HG02763 (cell line): ENCODE measurements around the gene UQCRHL.
"Not testable (repeated sequence)": the region's sequence is repeated elsewhere in the genome, so short reads cannot be mapped to it uniquely, and the experiment has no call there.

Source experiments
- ATAC-seq: cut with Tn5 transposase; IDR thresholded peaks from one replicate; pipeline ENCODE4 v1.9.1; 2021; ENCODE audit warnings: mild to moderate bottlenecking, moderate library complexity; ENCODE audit not compliant: unreplicated experiment

Gene UQCRHL

GRCh38 chr1:15807549-15807948 is at the start of gene UQCRHL:
UQCRHL (minus strand) TSS chr1:15807649; CDS start chr1:15807649, 0 bp downstream.
- ATAC-seq, result not testable (repeated sequence)

DNA sequence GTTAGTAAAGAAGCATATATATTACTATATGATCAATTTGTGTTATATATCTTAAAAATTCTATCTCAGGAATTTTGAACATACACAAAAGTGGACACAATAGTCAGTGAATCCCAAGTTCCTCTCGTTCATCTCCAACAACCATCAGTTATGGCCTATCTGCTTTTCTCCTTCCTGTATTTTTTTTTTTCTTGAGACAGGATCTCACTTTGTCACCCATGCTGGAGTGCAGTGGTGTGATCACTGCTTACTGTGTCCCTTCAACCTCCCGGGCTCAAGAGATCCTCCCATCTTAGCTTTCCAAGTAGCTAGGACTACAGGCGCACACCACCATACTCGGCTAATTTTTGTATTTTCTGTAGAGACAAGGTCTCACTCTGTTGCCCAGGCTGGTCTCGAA is 49.4 kb upstream of the UQCRHL start:
- ATAC-seq, result no peak

GRCh38 chr1:15852828-15853302 is 45.4 kb upstream of the UQCRHL start:
- ATAC-seq, result no peak

- no peak for ATAC-seq
Observed at GRCh38 chr1:15852036-15852827, 44.8 kb upstream of the UQCRHL start.

- ATAC-seq, result no peak
Observed at GRCh38 chr1:15851210-15852035, 44.0 kb upstream of the UQCRHL start.

DNA sequence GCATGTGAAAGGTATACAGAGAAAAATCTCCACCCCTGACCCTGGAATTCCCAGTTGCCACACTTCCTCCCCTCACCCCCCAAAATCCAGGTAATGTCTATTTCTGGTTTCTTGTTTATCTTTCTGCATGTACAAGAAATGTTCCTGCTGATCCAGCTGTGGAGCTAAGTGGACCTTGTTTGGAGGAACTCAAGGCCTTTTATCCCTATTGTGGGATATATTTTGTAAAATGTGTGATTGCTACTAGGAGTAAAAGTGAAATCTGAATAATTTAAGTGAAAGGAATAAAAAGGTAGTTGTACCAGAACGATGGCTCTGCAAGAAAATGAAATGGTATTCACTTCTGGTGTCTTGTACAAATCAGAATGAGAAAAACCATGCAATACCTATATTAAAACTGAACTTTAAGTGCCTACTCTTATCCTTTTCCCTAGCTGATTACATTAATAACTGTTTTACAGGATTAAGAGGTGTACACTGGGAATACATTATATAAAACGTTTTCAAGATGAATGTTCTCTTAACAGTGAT is 43.1 kb upstream of the UQCRHL start:
- ATAC-seq, result no peak

DNA sequence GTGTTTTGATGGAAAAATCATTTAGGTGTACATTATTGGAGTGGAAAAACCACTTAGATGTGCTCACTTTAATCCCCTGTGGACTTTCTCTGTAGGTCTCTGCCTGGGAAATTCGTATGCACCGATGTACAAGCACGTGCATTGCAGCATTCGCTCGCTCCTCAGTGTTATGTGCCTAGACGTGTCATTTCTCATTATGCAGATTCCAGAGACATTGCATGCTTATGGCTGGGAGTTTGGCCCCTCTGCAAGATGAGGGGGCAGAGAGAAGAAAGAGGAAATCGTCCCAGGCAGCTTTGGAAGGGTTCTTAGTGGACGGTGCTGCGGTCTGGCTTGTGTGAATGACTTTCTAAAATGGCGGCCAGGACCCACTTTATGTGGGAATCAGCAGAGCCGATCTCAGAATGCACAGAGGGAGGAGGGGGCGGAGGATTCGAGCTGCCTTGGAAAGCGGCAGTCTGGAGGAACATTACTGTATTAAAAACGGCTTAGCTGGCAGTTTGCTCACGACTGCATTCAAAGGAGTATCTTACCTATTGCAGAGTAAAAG is 42.4 kb upstream of the UQCRHL start:
- ATAC-seq, result no peak

- ATAC-seq, result no peak
Observed at GRCh38 chr1:15848929-15849774, 41.7 kb upstream of the UQCRHL start.

DNA sequence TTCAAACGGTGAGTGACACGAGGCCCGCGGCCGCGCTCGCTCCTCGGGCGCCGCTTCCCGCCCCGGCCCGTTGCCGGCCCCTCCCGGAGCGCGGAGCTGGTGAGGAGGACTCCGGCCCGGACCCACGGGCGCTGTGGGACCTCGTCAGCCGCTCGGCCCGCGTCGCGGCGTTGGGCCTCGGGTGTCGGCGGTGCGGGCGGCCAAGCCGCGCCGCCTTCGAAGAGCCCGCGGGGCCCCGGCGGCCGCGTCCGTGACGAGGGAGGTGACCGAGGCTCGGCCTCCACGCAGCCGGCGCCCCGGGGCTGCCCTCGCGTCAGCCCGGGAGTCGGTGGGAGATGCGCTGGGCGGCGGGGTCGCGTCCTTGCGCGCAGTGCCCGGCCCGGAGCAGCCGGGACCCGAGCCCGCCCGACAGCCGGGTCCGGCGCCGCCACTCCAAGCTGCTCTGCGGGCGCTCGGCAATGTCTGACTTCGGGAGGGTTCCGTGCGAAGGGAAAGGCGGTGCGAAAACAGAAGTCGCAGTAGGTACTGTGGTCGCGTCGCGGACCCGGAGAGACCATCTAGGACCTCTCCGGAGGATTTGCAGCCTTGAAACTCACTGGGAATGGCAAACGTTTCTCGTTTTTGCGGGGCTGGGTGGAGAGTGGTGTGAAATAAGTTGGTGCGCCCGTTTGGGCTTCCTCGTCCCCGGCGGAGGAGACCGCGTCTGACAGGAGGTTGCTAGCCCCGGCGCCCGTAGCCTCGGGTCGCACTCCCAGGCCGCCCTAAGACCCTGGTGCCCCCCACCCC is 40.9 kb upstream of the UQCRHL start:
- peak; percentile 21 for ATAC-seq

DNA sequence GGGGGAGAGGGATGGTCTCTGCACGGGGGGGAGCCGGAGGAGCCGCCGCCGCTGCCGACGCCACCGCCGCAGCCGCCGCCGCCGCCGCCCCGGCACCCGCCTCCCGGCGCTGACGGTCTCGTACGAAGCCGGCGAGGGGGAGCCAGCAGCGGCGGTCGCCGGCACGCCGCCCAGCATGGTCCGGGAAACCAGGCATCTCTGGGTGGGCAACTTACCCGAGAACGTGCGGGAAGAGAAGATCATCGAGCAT is 40.4 kb upstream of the UQCRHL start:
- ATAC-seq, result no peak

- peak; percentile 70 for ATAC-seq
Observed at GRCh38 chr1:15847100-15847892, 39.8 kb upstream of the UQCRHL start, which contains the start of gene SPEN. SPEN (plus strand) TSS chr1:15847707; CDS start chr1:15848068, 361 bp downstream.

GRCh38 chr1:15846056-15846455 is 38.6 kb upstream of the UQCRHL start:
- ATAC-seq, result not testable (repeated sequence)

DNA sequence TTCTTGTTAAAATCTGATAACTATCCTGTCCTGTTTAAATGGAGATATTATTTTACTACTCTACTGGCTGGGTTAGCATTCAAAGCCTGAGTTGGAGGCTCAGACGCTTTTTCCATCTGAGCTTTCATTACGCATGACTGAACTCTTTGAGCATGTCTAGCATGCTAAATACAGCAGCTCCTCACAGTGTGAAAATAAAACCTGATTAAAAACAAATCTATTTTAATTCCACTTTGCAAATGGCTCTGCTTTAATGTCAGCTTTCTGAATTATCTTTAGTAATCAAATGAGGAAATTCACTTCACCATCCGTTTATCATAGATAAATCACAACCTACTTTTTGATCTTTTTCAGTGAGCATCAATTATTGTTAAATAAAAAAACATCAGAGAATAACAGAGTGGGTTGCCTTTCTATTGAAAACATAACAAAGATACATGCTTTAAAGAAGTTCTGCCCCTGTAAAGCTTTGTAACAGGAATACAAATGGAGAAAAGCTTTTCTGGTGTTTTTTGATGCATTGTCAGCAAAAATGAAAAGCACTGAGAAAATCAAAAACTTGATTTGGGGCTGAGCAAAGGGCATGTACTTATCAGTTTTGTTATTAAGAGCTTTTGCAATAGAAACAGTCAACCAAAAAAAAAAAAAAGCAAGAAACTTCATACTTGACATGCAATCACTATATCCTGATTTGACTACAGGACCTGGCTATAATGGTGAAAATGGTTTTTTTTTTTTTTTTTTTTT is 36.5 kb upstream of the UQCRHL start:
- no peak for ATAC-seq

DNA sequence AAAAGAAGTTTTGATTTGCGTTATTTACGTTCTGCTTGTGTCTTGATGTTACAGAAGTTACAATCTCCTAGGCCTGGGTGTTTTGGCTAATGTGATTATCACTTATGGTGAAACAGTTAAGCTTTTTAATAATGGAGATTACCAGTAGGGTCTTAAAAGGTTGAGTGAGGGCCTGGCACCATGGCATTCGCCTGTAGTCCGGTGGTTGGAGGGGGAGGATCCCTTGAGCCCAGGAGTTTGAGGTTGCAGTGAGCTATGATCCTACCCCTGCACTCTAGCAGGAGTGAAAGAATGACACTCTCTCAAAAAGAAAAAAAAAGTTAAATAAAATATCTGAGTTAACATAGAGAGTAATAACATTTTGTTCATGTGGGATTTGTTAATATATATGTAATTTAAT is 31.3 kb upstream of the UQCRHL start:
- no peak for ATAC-seq

- ATAC-seq, result no peak
Observed at GRCh38 chr1:15837931-15838330, 30.5 kb upstream of the UQCRHL start.

GRCh38 chr1:15836772-15837669 is 29.6 kb upstream of the UQCRHL start:
- no peak for ATAC-seq

DNA sequence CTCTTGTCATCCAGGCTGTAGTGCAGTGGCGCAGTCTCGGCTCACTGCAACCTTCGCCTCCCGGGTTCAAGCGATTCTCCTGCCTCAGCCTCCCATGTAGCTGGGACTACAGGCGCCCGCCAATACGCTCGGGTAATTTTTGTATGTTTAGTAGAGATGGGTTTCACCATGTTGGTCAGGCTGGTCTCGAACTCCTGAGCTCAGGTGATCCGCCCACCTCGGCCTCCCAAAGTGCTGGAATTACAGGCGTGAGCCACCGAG is 29.0 kb upstream of the UQCRHL start:
- not testable (repeated sequence) for ATAC-seq
